GM12878 (cell line): ENCODE measurements around the gene PLK1. TPM values are rescaled to one million over a fixed set of nuclear protein-coding genes. Genes with fewer than 3 reads are reported as not detected.

ENCODE experiments used
- ATAC-seq: fragments of 200-7000 bp; cut with Tn5 transposase; 3 replicates; pipeline ENCODE4 v1.9.1; 2020; ENCODE audit warnings: mild to moderate bottlenecking, moderate library complexity
- BruUV-seq: library from RNA; stranded (reverse); fragments of 400-500 nt; replicated peaks from 2 replicates; lab custom pipeline; 2021; lab: Mats Ljungman, UMichigan
- CTCF ChIA-PET: fragments of 300-600 bp; sonication (Branson Sonifier 250); formaldehyde crosslinking; extraction: SDS; loops from one replicate; lab custom pipeline; 2021; ENCODE audit warnings: inconsistent platforms; lab: Yijun Ruan, JAX
- POLR2A ChIA-PET: fragments of 350-600 bp; formaldehyde crosslinking; extraction: SDS; loops from one replicate; lab custom pipeline; 2021; ENCODE audit warnings: inconsistent platforms; lab: Charles Lee
- RAD21 ChIA-PET: fragments of 300-600 bp; sonication (Branson Sonifier 250); formaldehyde crosslinking; loops from one replicate; lab custom pipeline; 2023; ENCODE audit warnings: antibody characterized with exemption; ENCODE audit not compliant: unreplicated experiment; lab: Charles Lee
- SMC1A ChIA-PET: fragments of 300-600 bp; sonication (Branson Sonifier 250); formaldehyde crosslinking; loops from one replicate; lab custom pipeline; 2023; ENCODE audit not compliant: unreplicated experiment, uncharacterized antibody; lab: Charles Lee
- DNase-seq: peaks from one replicate; pipeline ENCODE4 v3.0.0-alpha.2; 2011; ENCODE audit warnings: low read depth, low spot score
- FAIRE-seq: peaks from 3 replicates; lab custom pipeline; 2011; peaks lifted over from hg19 to GRCh38; lab: Jason Lieb, UNC
- H2AFZ ChIP-seq: 2 replicates; pipeline ENCODE4 v1.6.0; 2011; ENCODE audit warnings: low read depth, low read length, control low read depth; ENCODE audit not compliant: control insufficient read depth
- H3K27ac ChIP-seq: 2 replicates; pipeline ENCODE4 v1.5.1; 2011; ENCODE audit warnings: control low read depth; ENCODE audit not compliant: control insufficient read depth, insufficient read depth
- H3K27me3 ChIP-seq, 2 experiments: replicated peaks in 1 of 2; 2 replicates each; pipeline versions ENCODE4 v1.6.0 to v1.6.1; 2011; ENCODE audit warnings: low read length in 1 of 2; ENCODE audit not compliant: control insufficient read depth in 2 of 2, insufficient read depth in 2 of 2
- H3K36me3 ChIP-seq, 2 experiments: 2 replicates each; pipeline ENCODE4 v1.5.1; 2011; ENCODE audit warnings: low read length in 1 of 2; ENCODE audit not compliant: control insufficient read depth in 2 of 2, insufficient read depth in 2 of 2
- H3K4me1 ChIP-seq: 2 replicates; pipeline ENCODE4 v1.6.1; 2011; ENCODE audit warnings: mild to moderate bottlenecking, low read length, moderate library complexity, mixed read lengths; ENCODE audit not compliant: control insufficient read depth, insufficient read depth
- H3K4me2 ChIP-seq: 2 replicates; pipeline ENCODE4 v1.6.0; 2011; ENCODE audit warnings: control low read depth; ENCODE audit not compliant: control insufficient read depth, insufficient read depth
- H3K4me3 ChIP-seq: fragments of 200-600 bp; sonication (generic); 2 replicates; pipeline ENCODE4 v1.5.1; 2016
- H3K79me2 ChIP-seq: 2 replicates; pipeline ENCODE4 v1.6.0; 2011; ENCODE audit warnings: low read length; ENCODE audit not compliant: control insufficient read depth, insufficient read depth
- H3K9ac ChIP-seq: 2 replicates; pipeline ENCODE4 v1.8.0; 2011; ENCODE audit warnings: low read length, control low read depth, mixed read lengths; ENCODE audit not compliant: control insufficient read depth, insufficient read depth
- H3K9me3 ChIP-seq: replicated peaks from 3 replicates; pipeline ENCODE4 v1.5.1; 2011; ENCODE audit warnings: mild to moderate bottlenecking, low read length; ENCODE audit not compliant: control insufficient read depth, insufficient read depth
- H4K20me1 ChIP-seq: 2 replicates; pipeline ENCODE4 v1.6.0; 2011; ENCODE audit not compliant: control insufficient read depth, insufficient read depth
- ATF2 ChIP-seq: IDR thresholded peaks from 2 replicates; pipeline ENCODE4 v1.6.1; 2012; ENCODE audit warnings: low read length, inconsistent platforms
- ATF7 ChIP-seq: fragments of 450-650 bp; IDR thresholded peaks from 2 replicates; pipeline ENCODE4 v1.6.1; 2016; ENCODE audit warnings: low read depth, mild to moderate bottlenecking
- BRCA1 ChIP-seq: IDR thresholded peaks from 2 replicates; pipeline ENCODE4 v1.6.1; 2011; ENCODE audit warnings: low read depth, low read length, improper control_type of control experiment
- CEBPZ ChIP-seq: fragments of 150-350 bp; IDR thresholded peaks from 2 replicates; pipeline ENCODE4 v1.6.1; 2016; ENCODE audit warnings: low read depth, low read length
- EED ChIP-seq: sonication (generic); IDR thresholded peaks from 2 replicates; pipeline ENCODE4 v1.6.1; 2016; ENCODE audit warnings: antibody characterized with exemption, low read depth
- EZH2 ChIP-seq: IDR thresholded peaks from 2 replicates; pipeline ENCODE4 v1.6.1; 2012; ENCODE audit warnings: low read depth, mild to moderate bottlenecking, control low read depth, inconsistent platforms, low read length, borderline replicate concordance; ENCODE audit not compliant: control insufficient read depth
- MXI1 ChIP-seq: fragments of 150-350 bp; IDR thresholded peaks from 2 replicates; pipeline ENCODE4 v1.6.1; 2011; ENCODE audit warnings: low read depth, mild to moderate bottlenecking, inconsistent platforms, low read length, improper control_type of control experiment
- NFXL1 ChIP-seq: fragments of 450-650 bp; IDR thresholded peaks from 2 replicates; pipeline ENCODE4 v1.6.1; 2017; ENCODE audit warnings: antibody characterized with exemption, mild to moderate bottlenecking, borderline replicate concordance
- PAX5 ChIP-seq: IDR thresholded peaks from 2 replicates; pipeline ENCODE4 v1.6.1; 2011; ENCODE audit warnings: low read depth, low read length, borderline replicate concordance
- PAX8 ChIP-seq: fragments of 450-650 bp; IDR thresholded peaks from 2 replicates; pipeline ENCODE4 v1.6.1; 2017; ENCODE audit warnings: mild to moderate bottlenecking, moderate library complexity
- RELA ChIP-seq: fragments of 450-650 bp; IDR thresholded peaks from 2 replicates; pipeline ENCODE4 v1.8.0; 2014; ENCODE audit warnings: borderline replicate concordance; ENCODE audit not compliant: partially characterized antibody
- SP1 ChIP-seq: IDR thresholded peaks from one replicate; pipeline ENCODE4 v1.6.1; 2011; ENCODE audit warnings: low read depth, low read length
- SUPT20H ChIP-seq: IDR thresholded peaks from 2 replicates; pipeline ENCODE4 v1.6.1; 2011; ENCODE audit warnings: low read depth, mild to moderate bottlenecking, low read length, moderate library complexity, borderline replicate concordance; ENCODE audit not compliant: control insufficient read depth
- TCF12 ChIP-seq: IDR thresholded peaks from 2 replicates; pipeline ENCODE4 v1.6.1; 2011; ENCODE audit warnings: low read depth, mild to moderate bottlenecking, low read length
- YBX1 ChIP-seq: fragments of 450-650 bp; IDR thresholded peaks from 2 replicates; pipeline ENCODE4 v1.6.1; 2016; ENCODE audit warnings: antibody characterized with exemption
- WGBS: methylation state at CpG from one replicate; pipeline ENCODE4 v1.1.6; 2016; ENCODE audit warnings: low lambda C conversion rate; ENCODE audit not compliant: insufficient replicate concordance, insufficient coverage; ENCODE audit errors: missing lambda C conversion rate; 5-methylcytosine and 5-hydroxymethylcytosine counted together
- in situ Hi-C: fragments of 300-500 bp; cut with MboI; formaldehyde crosslinking; loops from 9 replicates; pipeline ENCODE4 v1.14.3; 2018; ENCODE audit warnings: mixed read lengths
- intact Hi-C: fragments of 100-400 bp; cut with micrococcal nuclease; formaldehyde crosslinking; loops from one replicate; pipeline ENCODE4 v1.14.2; 2022; ENCODE audit not compliant: unreplicated experiment
- polyA plus RNA-seq, 11 experiments: library from polyadenylated mRNA; depleted of rRNA in 4 of 11; unstranded in 6 of 11; stranded (reverse) in 5 of 11; fragments of >200 nt; fragmentation: Nextera tagmentation in 4 of 11; fragmentation: Illumina TruSeq in 1 of 11; extraction: Ambion mirVana in 4 of 11; extraction: Trizol in 1 of 11; gene quantifications; 1 replicate in 1 of 11; 2 replicates in 10 of 11; pipeline versions ENCODE4 v1.2.1 to v1.2.3, GENCODE V29; 2011 to 2016; ENCODE audit warnings: inconsistent platforms in 2 of 11, missing spikeins in 2 of 11, low read depth in 1 of 11
- total RNA-seq, 4 experiments: library from RNA; depleted of rRNA in 3 of 4; stranded (reverse); fragments of >200 nt in 3 of 4; fragmentation: Illumina TruSeq in 1 of 4; extraction: Trizol in 1 of 4; gene quantifications; 2 replicates each; pipeline versions ENCODE4 v1.2.1 to v1.2.3, GENCODE V29; 2013 to 2021

PLK1 gene
- total and polyA plus RNA-seq, 10 of the 15 experiments (the other 5 are each of a cell fraction or from before 2014, with no cell fraction given): 11.3 to 191 (median 84.5) TPM

GRCh38 chr16:23706439-23706838 is 27.8 kb downstream of the PLK1 start:
- in situ Hi-C loops: no loop called here
- no peaks in the 10 kb centered on the region for H3K4me1 ChIP-seq
- no peak for ATAC-seq
- ChIA-PET POLR2A (interaction anchor here (0.6 kb wide), 1 partner anchor 123 kb away, joined by 3 read pairs; no protein-coding TSS in a partner anchor), CTCF (no interaction called here), SMC1A (no interaction called here), RAD21 (no interaction called here)
- H3K4me3 ChIP-seq: no peak overlapping the region
- no peaks in the 10 kb centered on the region for H3K27me3 ChIP-seq
- H2AFZ ChIP-seq: no peak overlapping the region
- no peak for DNase-seq
- no peaks in the 10 kb centered on the region for H4K20me1 ChIP-seq
- no TSS peak for BruUV-seq
- H3K36me3 ChIP-seq: no peaks in the 10 kb centered on the region
- TF ChIP-seq ATF2 (no peak), BRCA1 (no peak), ATF7 (no peak)
- no peak overlapping the region for H3K4me2 ChIP-seq
- no peaks in the 10 kb centered on the region for H3K79me2 ChIP-seq
- peaks cover 14% of the 10 kb centered on the region; the same call in 2 of the 3 replicates for H3K9me3 ChIP-seq
- intact Hi-C loops: no loop called here
- H3K27ac ChIP-seq: no peak overlapping the region
- no peak overlapping the region for H3K9ac ChIP-seq
- WGBS: 24% methylated on average over 4 of the region's 4 CpGs
- FAIRE-seq: no peak

- in situ Hi-C loops (no loop called here), intact Hi-C loops (no loop called here)
- Histone ChIP-seq H3K27me3 (peaks cover 0 to 2% of the 10 kb centered on the region in 2 experiments; a peak in 1 of 4 replicates), H3K4me1 (no peaks in the 10 kb centered on the region), H3K27ac (no peak overlapping the region), H2AFZ (no peak overlapping the region), H3K79me2 (no peaks in the 10 kb centered on the region), H3K4me2 (no peak overlapping the region), H3K36me3 (no peaks in the 10 kb centered on the region), H3K9ac (no peak overlapping the region), H4K20me1 (no peaks in the 10 kb centered on the region), H3K9me3 (peaks cover 10% of the 10 kb centered on the region; the same call in 2 of the 3 replicates), H3K4me3 (no peak overlapping the region)
- ChIA-PET SMC1A (interaction anchor here (0.8 to 1.6 kb wide), 3 partner anchors 10 to 519 kb away, joined by 3 to 4 read pairs (median 3); no protein-coding TSS in a partner anchor), CTCF (interaction anchor here (1.1 kb wide), 1 partner anchor 16 kb away, joined by 3 read pairs; no protein-coding TSS in a partner anchor), POLR2A (no interaction called here), RAD21 (no interaction called here)
- BruUV-seq: no TSS peak
- FAIRE-seq: no peak
- no peak for ATAC-seq
- no peak for DNase-seq
- no peak for TF ChIP-seq PAX8
- no peak for TF ChIP-seq SP1
- no peak for TF ChIP-seq YBX1
- TF ChIP-seq SUPT20H: no peak
- no peak for TF ChIP-seq CEBPZ
- TF ChIP-seq MXI1: no peak
- TF ChIP-seq PAX5: no peak
- TF ChIP-seq NFXL1: no peak
- no peak for TF ChIP-seq EED
- TF ChIP-seq TCF12: no peak
- TF ChIP-seq EZH2: no peak
- TF ChIP-seq RELA: no peak
These were observed 30.8 kb downstream of the PLK1 start for GRCh38 chr16:23709536-23709935.
